Activated gamma-delta T cell (primary cell): ENCODE measurements around the gene TUB.

Source experiments
- DNase-seq: peaks from one replicate; lab custom pipeline; 2025; lab: John Stamatoyannopoulos, UW

Gene TUB

GRCh38 chr11:8106679-8107078, 25.7 kb downstream of the TUB start:
- DNase-seq: no peak

- no peak for DNase-seq
Observed at GRCh38 chr11:8107642-8108041, 26.6 kb downstream of the TUB start.

- DNase-seq: no peak
Observed at GRCh38 chr11:8108421-8108820, 27.4 kb downstream of the TUB start.

- DNase-seq: no peak
Observed at GRCh38 chr11:8109675-8110074, 28.7 kb downstream of the TUB start.

- no peak for DNase-seq
Observed at GRCh38 chr11:8110396-8110795, 29.4 kb downstream of the TUB start.

- DNase-seq: no peak
Observed at GRCh38 chr11:8111636-8112035, 30.6 kb downstream of the TUB start.

GRCh38 chr11:8122173-8122764, 41.3 kb downstream of the TUB start:
- no peak for DNase-seq

GRCh38 chr11:8126649-8127289, 45.8 kb downstream of the TUB start:
- DNase-seq: no peak

- DNase-seq: no peak
Observed at GRCh38 chr11:8127447-8127846, 46.4 kb downstream of the TUB start.

- DNase-seq: no peak
Observed at GRCh38 chr11:8138526-8138925, 57.5 kb downstream of the TUB start.

GRCh38 chr11:8149726-8150125, 68.7 kb downstream of the TUB start:
- DNase-seq: no peak
